ENCODE measurements around the gene TOX2. TPM values are rescaled to one million over a fixed set of nuclear protein-coding genes. Genes with fewer than 3 reads are reported as not detected.
A peak's percentile ranks its signal among the peaks of the same experiment; 100 is the strongest.

The TOX2 gene
- polyA plus RNA-seq, 3 donors = 0.39 to 0.56 (median 0.47) TPM

DNA sequence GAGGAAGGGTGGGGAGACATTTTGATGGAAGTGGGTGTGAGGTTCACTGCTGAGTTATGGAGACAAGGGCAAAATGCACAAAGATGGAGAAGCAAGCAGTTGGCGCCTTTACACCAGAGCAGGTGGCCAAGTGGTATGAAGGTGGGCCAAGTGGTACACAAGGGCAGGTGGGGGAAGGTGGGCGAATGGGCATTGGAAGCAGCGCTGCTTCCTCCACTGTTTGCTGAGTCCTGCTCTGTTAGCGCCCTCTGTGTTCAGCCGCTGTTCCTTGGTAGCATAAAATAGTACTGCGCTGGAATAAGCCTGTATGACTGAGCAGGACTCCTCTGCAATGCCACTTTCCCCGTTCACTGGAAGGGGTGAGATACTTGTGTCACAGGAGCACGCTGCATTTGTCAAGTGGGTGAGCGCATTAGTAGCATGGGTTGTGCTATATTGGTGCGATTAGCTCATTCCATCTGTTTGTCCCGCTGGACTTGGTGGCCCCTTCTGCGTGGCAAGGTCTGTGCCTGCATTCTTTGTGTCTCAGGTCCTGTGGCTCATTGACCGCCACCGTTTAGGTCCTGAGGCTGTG is 116.4 kb downstream of the TOX2 start:
- no peak overlapping the region for H3K4me3 Mint-ChIP-seq
- DNase-seq = no peak
- H3K27ac ChIP-seq (ENCODE audit: low read depth in 1 of 2, low read length in 2 of 2) = no peak overlapping the region
- H3K9ac ChIP-seq (ENCODE audit: insufficient read depth, low read length, poor library complexity, severe bottlenecking) = no peak overlapping the region
- no peaks in the 10 kb centered on the region for H3K4me1 ChIP-seq (ENCODE audit: control insufficient read depth in 1 of 2, insufficient read depth in 2 of 2, low read length in 2 of 2)
- no peaks in the 10 kb centered on the region for H3K79me2 ChIP-seq (ENCODE audit: insufficient read depth, low read length)
- no peak overlapping the region for H3K4me2 ChIP-seq (replicated peaks; ENCODE audit: extremely low read depth, low read length, poor library complexity, severe bottlenecking)
- intact Hi-C loops (cut with micrococcal nuclease) = no loop called here
- WGBS (ENCODE audit: insufficient coverage) = 96% methylated on average over 14 of the region's 14 CpGs
- peaks cover 15 to 66% (median 34%) of the 10 kb centered on the region in 3 donors for H3K27me3 Mint-ChIP-seq (ENCODE audit: low read depth in 3 of 3)
- H3K4me3 ChIP-seq (replicated peaks in 1 of 3; ENCODE audit: low read depth in 2 of 3, low read length in 3 of 3) = no peak overlapping the region
- H2AFZ ChIP-seq (ENCODE audit: insufficient read depth, low read depth, low read length, poor library complexity, severe bottlenecking) = no peak overlapping the region
- peaks cover 0 to 2% (median 0%) of the 10 kb centered on the region in 7 donors for H3K9me3 Mint-ChIP-seq
- H3K9me3 ChIP-seq (replicated peaks in 1 of 2; ENCODE audit: control insufficient read depth in 1 of 2, insufficient read depth in 1 of 2, low read length in 2 of 2) = no peaks in the 10 kb centered on the region
- no peaks in the 10 kb centered on the region for H3K36me3 Mint-ChIP-seq
- peak overlapping the region in 1 of 7 donors; percentile 58 for H3K27ac Mint-ChIP-seq
- H3K4me1 Mint-ChIP-seq = peaks cover 2% of the 10 kb centered on the region
- TF ChIP-seq CTCF (IDR thresholded peaks at IDR 0.05) = no peak
- H4K20me1 ChIP-seq (ENCODE audit: insufficient read depth, low read length) = no peaks in the 10 kb centered on the region
- peaks cover 0 to 11% of the 10 kb centered on the region in 2 donors for H3K27me3 ChIP-seq (ENCODE audit: control insufficient read depth in 2 of 2, insufficient read depth in 2 of 2, low read length in 2 of 2)
- no peaks in the 10 kb centered on the region for H3K36me3 ChIP-seq (replicated peaks in 1 of 2; ENCODE audit: control insufficient read depth in 1 of 2, insufficient read depth in 2 of 2, low read length in 2 of 2)

- peaks cover 0 to 2% (median 0%) of the 10 kb centered on the region in 7 donors for H3K9me3 Mint-ChIP-seq
- Histone ChIP-seq H3K36me3 (replicated peaks in 1 of 2; ENCODE audit: control insufficient read depth in 1 of 2, insufficient read depth in 2 of 2, low read length in 2 of 2) (no peaks in the 10 kb centered on the region), H3K79me2 (ENCODE audit: insufficient read depth, low read length) (no peaks in the 10 kb centered on the region), H3K4me1 (ENCODE audit: control insufficient read depth in 1 of 2, insufficient read depth in 2 of 2, low read length in 2 of 2) (no peaks in the 10 kb centered on the region), H2AFZ (ENCODE audit: insufficient read depth, low read depth, low read length, poor library complexity, severe bottlenecking) (no peak overlapping the region), H3K27ac (ENCODE audit: low read depth in 1 of 2, low read length in 2 of 2) (no peak overlapping the region), H3K4me2 (replicated peaks; ENCODE audit: extremely low read depth, low read length, poor library complexity, severe bottlenecking) (no peak overlapping the region), H3K27me3 (ENCODE audit: control insufficient read depth in 2 of 2, insufficient read depth in 2 of 2, low read length in 2 of 2) (peaks cover 0 to 18% of the 10 kb centered on the region in 2 donors), H4K20me1 (ENCODE audit: insufficient read depth, low read length) (no peaks in the 10 kb centered on the region), H3K9ac (ENCODE audit: insufficient read depth, low read length, poor library complexity, severe bottlenecking) (no peak overlapping the region), H3K4me3 (replicated peaks in 1 of 3; ENCODE audit: low read depth in 2 of 3, low read length in 3 of 3) (no peak overlapping the region), H3K9me3 (replicated peaks in 1 of 2; ENCODE audit: control insufficient read depth in 1 of 2, insufficient read depth in 1 of 2, low read length in 2 of 2) (no peaks in the 10 kb centered on the region)
- peaks cover 2% of the 10 kb centered on the region for H3K4me1 Mint-ChIP-seq
- no peak overlapping the region for H3K4me3 Mint-ChIP-seq
- WGBS (ENCODE audit: insufficient coverage) = 88% methylated on average over 7 of the region's 12 CpGs
- peaks cover 15 to 66% (median 41%) of the 10 kb centered on the region in 3 donors for H3K27me3 Mint-ChIP-seq (ENCODE audit: low read depth in 3 of 3)
- no peak overlapping the region for H3K27ac Mint-ChIP-seq
- DNase-seq = no peak
- intact Hi-C loops (cut with micrococcal nuclease) = no loop called here
- no peak for TF ChIP-seq CTCF (IDR thresholded peaks at IDR 0.05)
- H3K36me3 Mint-ChIP-seq = no peaks in the 10 kb centered on the region
Observed at GRCh38 chr20:44031781-44032582, 117.3 kb downstream of the TOX2 start.
